HCT116 (cell line): ENCODE measurements around the gene ENTREP1.

Source experiments
- EZH2 ChIP-seq: fragments of 200-600 bp; sonication (generic); IDR thresholded peaks from 2 replicates; pipeline ENCODE4 v1.6.1; 2017; ENCODE audit warnings: antibody characterized with exemption, mixed run types
- POLR2A ChIP-seq: IDR thresholded peaks from 2 replicates; pipeline ENCODE4 v1.7.0; 2011; ENCODE audit warnings: borderline replicate concordance; ENCODE audit not compliant: insufficient read depth, insufficient read length; ENCODE audit errors: extremely low read depth
- SIN3A ChIP-seq: IDR thresholded peaks from 2 replicates; pipeline ENCODE4 v1.6.1; 2012; ENCODE audit warnings: low read depth
- TF ChIP-seq, protein P1 (sequence below): IDR thresholded peaks from 2 replicates; pipeline ENCODE4 v1.6.1; 2012
- TF ChIP-seq, protein P2 (sequence below), 3 experiments: fragments of 200-600 bp in 1 of 3; sonication (generic) in 1 of 3; IDR thresholded peaks in 2 of 3; conservative IDR thresholded peaks in 1 of 3; 2 replicates each; pipeline ENCODE4 v1.5.1; 2012 to 2017; ENCODE audit warnings: low read depth in 2 of 3, low read length in 2 of 3, antibody characterized with exemption in 1 of 3, borderline replicate concordance in 1 of 3, control low read depth in 1 of 3, mild to moderate bottlenecking in 1 of 3, mixed read lengths in 1 of 3, mixed run types in 1 of 3, moderate library complexity in 1 of 3; ENCODE audit not compliant: insufficient read depth in 1 of 3

DNA sequence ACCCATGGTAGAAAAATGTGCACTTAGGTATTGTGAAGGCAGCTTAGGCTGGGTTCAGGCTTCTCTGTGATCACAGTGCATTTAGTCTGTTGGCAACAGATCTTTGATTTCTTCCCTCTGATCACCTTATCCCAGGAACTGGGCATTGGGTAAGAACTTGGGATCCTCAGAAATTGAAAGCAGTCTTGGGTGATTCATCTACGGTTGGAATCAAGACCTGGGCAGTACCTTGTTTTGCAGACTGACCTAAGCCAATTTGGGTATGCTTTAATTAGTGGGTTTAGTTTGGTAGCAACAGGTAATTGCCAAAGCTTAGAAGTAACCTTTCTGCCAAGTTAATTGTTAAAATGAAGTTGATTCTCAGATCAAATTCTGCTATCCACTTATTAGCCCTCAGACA, 17.8 kb downstream of the ENTREP1 start:
- TF ChIP-seq, protein P1, sequence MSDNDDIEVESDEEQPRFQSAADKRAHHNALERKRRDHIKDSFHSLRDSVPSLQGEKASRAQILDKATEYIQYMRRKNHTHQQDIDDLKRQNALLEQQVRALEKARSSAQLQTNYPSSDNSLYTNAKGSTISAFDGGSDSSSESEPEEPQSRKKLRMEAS, result no peak
- TF ChIP-seq, protein P2, sequence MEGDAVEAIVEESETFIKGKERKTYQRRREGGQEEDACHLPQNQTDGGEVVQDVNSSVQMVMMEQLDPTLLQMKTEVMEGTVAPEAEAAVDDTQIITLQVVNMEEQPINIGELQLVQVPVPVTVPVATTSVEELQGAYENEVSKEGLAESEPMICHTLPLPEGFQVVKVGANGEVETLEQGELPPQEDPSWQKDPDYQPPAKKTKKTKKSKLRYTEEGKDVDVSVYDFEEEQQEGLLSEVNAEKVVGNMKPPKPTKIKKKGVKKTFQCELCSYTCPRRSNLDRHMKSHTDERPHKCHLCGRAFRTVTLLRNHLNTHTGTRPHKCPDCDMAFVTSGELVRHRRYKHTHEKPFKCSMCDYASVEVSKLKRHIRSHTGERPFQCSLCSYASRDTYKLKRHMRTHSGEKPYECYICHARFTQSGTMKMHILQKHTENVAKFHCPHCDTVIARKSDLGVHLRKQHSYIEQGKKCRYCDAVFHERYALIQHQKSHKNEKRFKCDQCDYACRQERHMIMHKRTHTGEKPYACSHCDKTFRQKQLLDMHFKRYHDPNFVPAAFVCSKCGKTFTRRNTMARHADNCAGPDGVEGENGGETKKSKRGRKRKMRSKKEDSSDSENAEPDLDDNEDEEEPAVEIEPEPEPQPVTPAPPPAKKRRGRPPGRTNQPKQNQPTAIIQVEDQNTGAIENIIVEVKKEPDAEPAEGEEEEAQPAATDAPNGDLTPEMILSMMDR (IDR thresholded peaks at IDR 0.05 in 2 of 3, conservative IDR thresholded peaks at IDR 0.05 in 1 of 3; ENCODE audit: borderline replicate concordance in 1 of 3, insufficient read depth in 1 of 3, low read depth in 2 of 3, low read length in 2 of 3), result no peak
- no peak for TF ChIP-seq EZH2
- TF ChIP-seq POLR2A, result no peak
- TF ChIP-seq SIN3A, result no peak
